Measurements from ENCODE around the gene FTL. TPM values are rescaled to one million over a fixed set of nuclear protein-coding genes. Genes with fewer than 3 reads are reported as not detected.
A peak's percentile ranks its signal among the peaks of the same experiment; 100 is the strongest.

FTL gene
- total RNA-seq, 2 experiments from 2014 or later: 1,110 to 1,123 TPM

GRCh38 chr19:48969276-48970138 is 4.4 kb downstream of the FTL start:
- no peaks in the 10 kb centered on the region for H3K27me3 Mint-ChIP-seq
- peaks cover 49% of the 10 kb centered on the region for H3K36me3 Mint-ChIP-seq (ENCODE audit: low read depth)
- POLR2A ChIA-PET: interaction anchor here (0.8 to 1.8 kb wide), 5 partner anchors 8 to 127 kb away, joined by 3 to 9 read pairs (median 5); partner anchors contain the start of genes GYS1 and PPP1R15A

GRCh38 chr19:48970139-48970766 is 5.1 kb downstream of the FTL start:
- peaks cover 30% of the 10 kb centered on the region for H3K4me1 Mint-ChIP-seq
- DNase-seq: no peak
- H3K27me3 Mint-ChIP-seq: no peaks in the 10 kb centered on the region
- H3K36me3 Mint-ChIP-seq (ENCODE audit: low read depth): peaks cover 47% of the 10 kb centered on the region
- ChIA-PET CTCF (interaction anchor here (0.5 to 11.4 kb wide), 32 partner anchors 9 to 324 kb away, joined by 3 to 103 read pairs (median 4); partner anchors contain the start of genes BAX, BCAT2, CA11 and DHDH), POLR2A (interaction anchor here (0.6 to 1.8 kb wide), 12 partner anchors 9 to 324 kb away, joined by 3 to 9 read pairs (median 4); partner anchors contain the start of genes BAX, CA11, GYS1 and PPP1R15A)
- no peak overlapping the region for H3K27ac Mint-ChIP-seq
- no peak overlapping the region for H3K4me3 Mint-ChIP-seq
- no peaks in the 10 kb centered on the region for H3K9me3 Mint-ChIP-seq

More at GRCh38 chr19:48969276-48970138, 4.4 kb downstream of the FTL start:
- no peak overlapping the region for H3K27ac Mint-ChIP-seq
- CTCF ChIA-PET: interaction anchor here (0.9 to 11.4 kb wide), 17 partner anchors 10 to 187 kb away, joined by 3 to 103 read pairs (median 6); partner anchors contain the start of genes BAX, GYS1, HSD17B14 and RUVBL2
- no peak overlapping the region for H3K4me3 Mint-ChIP-seq
- no peak for DNase-seq
- H3K4me1 Mint-ChIP-seq: peaks cover 37% of the 10 kb centered on the region
- no peaks in the 10 kb centered on the region for H3K9me3 Mint-ChIP-seq

GRCh38 chr19:48970923-48971395 is 5.8 kb downstream of the FTL start:
- ChIA-PET CTCF (interaction anchor here (0.5 to 11.4 kb wide), 30 partner anchors 9 to 325 kb away, joined by 3 to 103 read pairs (median 5); partner anchors contain the start of genes BAX, BCAT2, CA11 and DHDH), POLR2A (interaction anchor here (0.6 to 1.8 kb wide), 11 partner anchors 9 to 325 kb away, joined by 3 to 9 read pairs (median 5); partner anchors contain the start of genes BAX, CA11, GYS1 and PPP1R15A)
- no peak overlapping the region for H3K27ac Mint-ChIP-seq
- peaks cover 41% of the 10 kb centered on the region for H3K36me3 Mint-ChIP-seq (ENCODE audit: low read depth)
- DNase-seq: peak; percentile 81
- H3K4me1 Mint-ChIP-seq: peaks cover 27% of the 10 kb centered on the region
- H3K4me3 Mint-ChIP-seq: no peak overlapping the region
- no peaks in the 10 kb centered on the region for H3K27me3 Mint-ChIP-seq
- no peaks in the 10 kb centered on the region for H3K9me3 Mint-ChIP-seq

GRCh38 chr19:48975947-48976847 is 11.1 kb downstream of the FTL start:
- Mint-ChIP-seq H3K27me3 (no peaks in the 10 kb centered on the region), H3K27ac (no peak overlapping the region), H3K36me3 (ENCODE audit: low read depth) (peaks cover 22% of the 10 kb centered on the region), H3K9me3 (no peaks in the 10 kb centered on the region), H3K4me3 (no peak overlapping the region), H3K4me1 (peaks cover 6% of the 10 kb centered on the region)
- DNase-seq: peak; percentile 48
- ChIA-PET CTCF (interaction anchor here (0.7 to 11.4 kb wide), 6 partner anchors 17 to 872 kb away, joined by 3 to 103 read pairs (median 4); partner anchors contain the start of genes GYS1 and RUVBL2), POLR2A (interaction anchor here (0.7 to 2.2 kb wide), 8 partner anchors 9 to 76 kb away, joined by 3 to 11 read pairs (median 6); partner anchors contain the start of genes BAX, FTL, GYS1 and RUVBL2)

GRCh38 chr19:48977061-48977460 is 12.0 kb downstream of the FTL start:
- Mint-ChIP-seq H3K36me3 (ENCODE audit: low read depth) (peaks cover 30% of the 10 kb centered on the region), H3K4me1 (peaks cover 6% of the 10 kb centered on the region), H3K4me3 (no peak overlapping the region), H3K27me3 (no peaks in the 10 kb centered on the region), H3K27ac (no peak overlapping the region), H3K9me3 (no peaks in the 10 kb centered on the region)
- POLR2A ChIA-PET: interaction anchor here (1.0 to 2.2 kb wide), 5 partner anchors 8 to 23 kb away, joined by 3 to 11 read pairs (median 4); partner anchors contain the start of genes BAX, GYS1 and RUVBL2
- CTCF ChIA-PET: interaction anchor here (1.1 to 11.4 kb wide), 4 partner anchors 16 to 189 kb away, joined by 3 to 103 read pairs (median 4); partner anchors contain the start of genes GYS1 and RUVBL2
- no peak for DNase-seq

GRCh38 chr19:48982280-48982679 is 17.2 kb downstream of the FTL start:
- H3K4me1 Mint-ChIP-seq: peaks cover 6% of the 10 kb centered on the region
- peaks cover 38% of the 10 kb centered on the region for H3K36me3 Mint-ChIP-seq (ENCODE audit: low read depth)
- no peaks in the 10 kb centered on the region for H3K27me3 Mint-ChIP-seq
- POLR2A ChIA-PET: interaction anchor here (2.3 kb wide), 1 partner anchor 11 kb away, joined by 12 read pairs; the partner anchor contains the start of genes GYS1 and RUVBL2
- H3K9me3 Mint-ChIP-seq: no peaks in the 10 kb centered on the region
- CTCF ChIA-PET: interaction anchor here (1.1 to 4.3 kb wide), 3 partner anchors 11 to 194 kb away, joined by 4 to 51 read pairs (median 4); partner anchors contain the start of genes GYS1 and RUVBL2
- H3K4me3 Mint-ChIP-seq: no peak overlapping the region
- no peak overlapping the region for H3K27ac Mint-ChIP-seq
- DNase-seq: no peak

- Mint-ChIP-seq H3K9me3 (no peaks in the 10 kb centered on the region), H3K27me3 (no peaks in the 10 kb centered on the region), H3K4me1 (peaks cover 9% of the 10 kb centered on the region), H3K4me3 (no peak overlapping the region), H3K36me3 (ENCODE audit: low read depth) (peaks cover 50% of the 10 kb centered on the region), H3K27ac (no peak overlapping the region)
- ChIA-PET POLR2A (interaction anchor here (0.8 kb wide), 1 partner anchor 9 kb away, joined by 4 read pairs; no protein-coding TSS in a partner anchor), CTCF (interaction anchor here (1.6 kb wide), 1 partner anchor 12 kb away, joined by 5 read pairs; no protein-coding TSS in a partner anchor)
- no peak for DNase-seq
These were observed 20.6 kb downstream of the FTL start for GRCh38 chr19:48985711-48986110.

- CTCF ChIA-PET: interaction anchor here (1.6 to 2.1 kb wide), 2 partner anchors 12 to 14 kb away, joined by 5 to 10 read pairs; no protein-coding TSS in a partner anchor
- no peaks in the 10 kb centered on the region for H3K9me3 Mint-ChIP-seq
- peaks cover 51% of the 10 kb centered on the region for H3K36me3 Mint-ChIP-seq (ENCODE audit: low read depth)
- H3K4me1 Mint-ChIP-seq: peaks cover 14% of the 10 kb centered on the region
- no peak overlapping the region for H3K27ac Mint-ChIP-seq
- H3K4me3 Mint-ChIP-seq: no peak overlapping the region
- no peaks in the 10 kb centered on the region for H3K27me3 Mint-ChIP-seq
- POLR2A ChIA-PET: interaction anchor here (0.6 to 1.4 kb wide), 2 partner anchors 20 to 33 kb away, joined by 3 read pairs; no protein-coding TSS in a partner anchor
- DNase-seq: no peak
These were observed 21.1 kb downstream of the FTL start for GRCh38 chr19:48986211-48986610.

GRCh38 chr19:48987323-48987722 is 22.2 kb downstream of the FTL start:
- no peaks in the 10 kb centered on the region for H3K27me3 Mint-ChIP-seq
- DNase-seq: no peak
- H3K4me3 Mint-ChIP-seq: no peak overlapping the region
- H3K27ac Mint-ChIP-seq: no peak overlapping the region
- no peaks in the 10 kb centered on the region for H3K9me3 Mint-ChIP-seq
- peaks cover 43% of the 10 kb centered on the region for H3K36me3 Mint-ChIP-seq (ENCODE audit: low read depth)
- ChIA-PET CTCF (interaction anchor here (0.5 to 2.1 kb wide), 4 partner anchors 11 to 540 kb away, joined by 3 to 10 read pairs (median 4); partner anchors contain the start of gene RCN3), POLR2A (interaction anchor here (1.4 kb wide), 1 partner anchor 21 kb away, joined by 3 read pairs; no protein-coding TSS in a partner anchor)
- H3K4me1 Mint-ChIP-seq: peaks cover 21% of the 10 kb centered on the region

- ChIA-PET POLR2A (no interaction called here), CTCF (no interaction called here)
- DNase-seq: no peak
- Mint-ChIP-seq H3K4me3 (no peak overlapping the region), H3K27me3 (no peaks in the 10 kb centered on the region), H3K4me1 (peaks cover 24% of the 10 kb centered on the region), H3K36me3 (ENCODE audit: low read depth) (peaks cover 41% of the 10 kb centered on the region), H3K27ac (no peak overlapping the region), H3K9me3 (no peaks in the 10 kb centered on the region)
These were observed 23.2 kb downstream of the FTL start for GRCh38 chr19:48988286-48988685.

- H3K4me3 Mint-ChIP-seq: no peak overlapping the region
- no peak overlapping the region for H3K27ac Mint-ChIP-seq
- H3K36me3 Mint-ChIP-seq (ENCODE audit: low read depth): peaks cover 42% of the 10 kb centered on the region
- DNase-seq: no peak
- ChIA-PET CTCF (no interaction called here), POLR2A (no interaction called here)
- no peaks in the 10 kb centered on the region for H3K9me3 Mint-ChIP-seq
- H3K4me1 Mint-ChIP-seq: peaks cover 26% of the 10 kb centered on the region
- no peaks in the 10 kb centered on the region for H3K27me3 Mint-ChIP-seq
These were observed 23.8 kb downstream of the FTL start for GRCh38 chr19:48988860-48989259.

Data from activated CD4-positive, alpha-beta memory T cell treated with anti-CD3 and anti-CD28 coated beads, Interleukin-2, amount 10 ng/mL, durations not matched to agents 7 days and 5 days (primary cell).